NCI-H2196 (cell line): Measurements from ENCODE around the gene CNTN5.

Experiments
- DNase-seq: peaks from one replicate; lab custom pipeline; 2025; ENCODE audit not compliant: unreplicated experiment; lab: John Stamatoyannopoulos, UW

Gene CNTN5

GRCh38 chr11:100397401-100397800 lies 1376.7 kb downstream of the CNTN5 start:
- no peak for DNase-seq

DNA sequence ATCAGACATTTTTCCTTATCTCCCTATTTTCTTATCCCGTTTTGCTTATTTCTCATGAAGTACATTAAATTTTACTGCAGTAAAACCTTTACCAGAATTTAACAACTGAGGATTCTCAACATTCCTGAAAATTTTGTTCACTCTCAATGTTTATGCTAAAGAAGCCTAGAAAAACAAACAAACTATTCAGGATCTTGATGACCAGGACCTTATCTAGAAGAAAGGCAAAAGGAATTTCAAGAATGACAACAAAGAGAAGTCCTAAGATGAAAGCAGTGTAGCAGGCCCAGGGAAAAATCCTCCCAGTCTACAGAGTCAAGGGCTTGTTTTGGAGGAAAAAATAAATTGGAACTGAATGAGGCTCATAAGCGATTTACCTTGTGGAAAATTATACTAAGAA lies 1383.1 kb downstream of the CNTN5 start:
- no peak for DNase-seq

DNA sequence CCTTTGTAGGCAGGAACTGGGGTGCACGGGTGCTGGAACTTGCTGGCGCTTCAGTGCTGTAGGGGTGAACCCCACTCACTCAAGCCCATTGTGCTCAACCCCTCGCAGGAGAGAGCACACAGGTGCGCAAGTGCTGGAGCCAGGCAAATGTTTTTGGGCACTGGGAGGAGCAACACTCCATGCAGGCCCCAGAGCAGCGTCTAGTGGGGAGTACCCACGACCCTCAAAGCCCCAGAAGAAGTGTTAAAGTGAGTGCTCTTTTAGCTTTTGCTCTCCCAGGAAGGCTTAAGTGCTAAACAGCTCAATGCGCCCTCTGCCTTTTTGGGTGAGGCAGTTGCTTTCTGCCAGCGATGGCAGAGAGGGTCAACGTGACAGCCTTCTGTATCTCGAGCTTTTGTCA lies 1384.2 kb downstream of the CNTN5 start:
- no peak for DNase-seq
